IPS-18c (cell line): ENCODE measurements around the gene LPP.

Experiments
- H3K4me3 ChIP-seq: 2 replicates; pipeline ENCODE4 v1.7.0; 2013; ENCODE audit warnings: low read depth, mild to moderate bottlenecking, low read length, moderate library complexity; ENCODE audit not compliant: insufficient read depth
- H3K9me3 ChIP-seq: one replicate; pipeline ENCODE4 v1.6.1; 2013; ENCODE audit warnings: mild to moderate bottlenecking, low read length, moderate library complexity; ENCODE audit not compliant: control insufficient read depth, insufficient read depth

LPP gene

GRCh38 chr3:188305220-188305619 lies 151.3 kb downstream of the LPP start:
- Histone ChIP-seq H3K4me3 (no peak overlapping the region), H3K9me3 (no peaks in the 10 kb centered on the region)

DNA sequence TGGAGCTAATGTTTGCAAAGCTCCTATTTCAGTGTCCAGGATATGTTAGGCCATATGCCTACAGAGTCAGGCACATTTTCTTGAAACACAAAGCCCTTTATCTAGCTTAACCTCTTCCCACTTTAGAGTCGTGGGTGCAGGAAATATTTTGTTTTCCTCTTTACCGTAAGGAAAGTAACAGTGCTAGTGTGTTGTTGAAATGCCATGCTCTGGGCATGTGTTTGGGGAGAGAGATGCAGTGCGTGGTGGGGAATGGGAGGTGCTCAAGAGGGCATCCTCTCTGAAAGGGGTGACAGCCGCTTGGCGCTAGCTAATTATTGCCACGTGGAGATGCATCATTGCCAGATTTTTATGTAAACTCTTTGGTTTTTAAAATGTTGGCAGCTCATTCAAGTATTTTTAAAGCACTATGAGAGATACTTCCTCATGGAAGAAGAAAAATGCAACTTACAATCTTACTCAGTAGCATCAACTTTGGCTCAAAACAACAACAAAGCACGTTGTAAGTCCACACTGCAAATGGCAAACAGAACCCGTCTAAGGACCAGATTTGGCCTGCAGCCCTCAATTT lies 152.6 kb downstream of the LPP start:
- no peaks in the 10 kb centered on the region for H3K9me3 ChIP-seq
- no peak overlapping the region for H3K4me3 ChIP-seq

DNA sequence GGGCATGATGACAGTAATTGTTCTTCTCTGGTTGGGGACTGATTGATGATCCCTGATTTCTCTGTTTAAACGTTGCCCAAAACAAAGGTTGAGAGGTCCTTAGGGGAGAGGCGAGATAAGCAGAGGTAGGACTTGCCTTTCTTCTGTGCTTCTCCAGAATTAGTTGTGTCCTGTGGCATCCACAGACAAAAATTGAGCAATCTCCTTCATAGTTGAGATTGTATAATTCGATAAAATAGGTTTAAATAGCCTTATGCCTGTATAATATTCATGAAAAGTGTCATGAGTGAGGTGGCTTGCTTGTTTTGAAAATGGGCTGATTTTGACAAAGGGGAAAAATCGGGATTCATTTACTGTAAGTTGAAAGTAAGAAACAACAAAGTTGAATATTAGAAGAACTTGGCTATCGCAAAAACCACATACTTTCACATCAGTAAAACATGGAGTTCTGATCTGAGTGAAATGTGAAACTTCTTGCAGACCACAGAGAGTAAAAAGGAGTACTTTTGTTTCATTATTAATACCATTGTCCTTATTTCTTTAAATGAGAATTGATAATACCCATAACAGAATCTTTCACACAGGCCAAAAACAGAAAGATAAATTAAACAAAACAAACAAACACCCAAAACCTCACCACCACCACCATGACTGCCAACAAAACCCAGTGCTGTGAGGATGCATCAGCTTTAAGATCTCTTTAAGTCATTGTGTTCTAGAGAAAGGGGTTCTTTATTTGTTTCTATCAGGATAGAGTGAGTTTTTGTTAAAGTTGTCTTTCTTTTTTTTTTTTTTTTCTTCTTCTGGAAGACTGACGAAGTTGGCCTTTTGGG lies 155.7 kb downstream of the LPP start:
- no peaks in the 10 kb centered on the region for H3K9me3 ChIP-seq

DNA sequence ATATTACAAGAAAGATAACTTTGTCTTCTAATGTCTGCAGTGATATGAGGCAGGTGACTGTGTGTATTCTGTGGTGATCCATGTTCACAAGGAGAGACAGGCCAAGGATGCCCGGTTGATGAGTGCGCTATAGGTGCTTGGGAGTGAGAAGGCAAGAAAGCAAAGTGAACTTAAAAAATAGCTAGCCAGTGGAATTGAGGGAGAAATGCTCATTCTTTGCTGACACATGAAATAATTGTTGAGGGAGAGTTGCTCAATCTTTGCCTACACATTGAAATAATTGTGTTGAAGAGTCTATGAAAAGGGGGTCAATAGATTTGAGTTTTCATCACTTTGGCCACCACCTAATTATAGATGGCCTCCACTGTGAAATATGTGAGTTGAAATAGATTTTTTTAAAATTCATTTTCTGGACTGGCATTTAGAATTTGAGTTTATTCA lies 156.3 kb downstream of the LPP start:
- no peaks in the 10 kb centered on the region for H3K9me3 ChIP-seq
- no peak overlapping the region for H3K4me3 ChIP-seq

More for the DNA sequence above, 155.7 kb downstream of the LPP start:
- no peak overlapping the region for H3K4me3 ChIP-seq

GRCh38 chr3:188315553-188315952 lies 161.6 kb downstream of the LPP start:
- H3K9me3 ChIP-seq, result no peaks in the 10 kb centered on the region
- no peak overlapping the region for H3K4me3 ChIP-seq

- Histone ChIP-seq H3K4me3 (no peak overlapping the region), H3K9me3 (no peaks in the 10 kb centered on the region)
Observed at GRCh38 chr3:188316021-188316722, 162.2 kb downstream of the LPP start.

DNA sequence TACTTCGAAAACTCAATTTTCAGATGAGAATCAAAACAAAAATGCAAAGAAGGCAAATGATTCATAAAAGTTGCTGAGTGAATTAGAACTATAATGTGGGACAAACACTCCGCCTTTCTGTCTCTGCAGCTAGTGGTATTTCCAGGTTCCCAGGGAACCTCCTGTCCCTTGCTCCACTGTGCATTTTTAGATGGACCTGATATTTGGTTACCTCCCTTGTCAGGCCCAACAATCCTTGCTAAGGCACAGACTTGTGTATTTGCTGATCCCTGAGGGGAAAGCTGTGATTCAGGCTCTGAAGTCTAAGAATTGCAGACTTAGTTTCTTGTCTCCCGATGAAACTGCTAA lies 162.7 kb downstream of the LPP start:
- H3K4me3 ChIP-seq, result no peak overlapping the region
- no peaks in the 10 kb centered on the region for H3K9me3 ChIP-seq

DNA sequence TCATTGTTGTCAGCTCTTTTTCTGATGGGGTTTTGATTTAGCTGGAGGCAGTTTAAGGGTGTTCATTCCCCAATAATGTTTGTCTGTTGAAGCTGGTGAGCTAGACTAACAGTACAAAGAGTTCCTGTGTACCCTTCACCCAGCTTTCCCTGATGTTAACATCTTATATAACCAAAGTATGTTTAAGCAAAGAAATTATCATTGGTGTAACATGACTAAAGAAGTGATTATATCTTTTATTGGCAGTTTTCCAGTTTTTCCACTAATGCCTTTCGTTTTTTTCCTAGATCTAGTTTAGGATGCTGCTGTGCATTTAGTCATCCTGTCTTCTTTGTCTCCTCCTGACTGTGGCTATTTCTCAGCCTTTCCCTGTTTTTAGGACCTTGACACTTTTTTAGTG lies 165.6 kb downstream of the LPP start:
- no peak overlapping the region for H3K4me3 ChIP-seq
- no peaks in the 10 kb centered on the region for H3K9me3 ChIP-seq

GRCh38 chr3:188320757-188321156 lies 166.8 kb downstream of the LPP start:
- H3K9me3 ChIP-seq, result no peaks in the 10 kb centered on the region
- no peak overlapping the region for H3K4me3 ChIP-seq

GRCh38 chr3:188321258-188321657 lies 167.3 kb downstream of the LPP start:
- H3K4me3 ChIP-seq, result no peak overlapping the region

GRCh38 chr3:188322135-188322887 lies 168.4 kb downstream of the LPP start:
- no peaks in the 10 kb centered on the region for H3K9me3 ChIP-seq
- H3K4me3 ChIP-seq, result no peak overlapping the region

More at GRCh38 chr3:188321258-188321657, 167.3 kb downstream of the LPP start:
- no peaks in the 10 kb centered on the region for H3K9me3 ChIP-seq

- no peaks in the 10 kb centered on the region for H3K9me3 ChIP-seq
Observed at GRCh38 chr3:188323067-188323842, 169.3 kb downstream of the LPP start.

GRCh38 chr3:188326111-188326510 lies 172.2 kb downstream of the LPP start:
- Histone ChIP-seq H3K9me3 (no peaks in the 10 kb centered on the region), H3K4me3 (no peak overlapping the region)

More at GRCh38 chr3:188323067-188323842, 169.3 kb downstream of the LPP start:
- no peak overlapping the region for H3K4me3 ChIP-seq

DNA sequence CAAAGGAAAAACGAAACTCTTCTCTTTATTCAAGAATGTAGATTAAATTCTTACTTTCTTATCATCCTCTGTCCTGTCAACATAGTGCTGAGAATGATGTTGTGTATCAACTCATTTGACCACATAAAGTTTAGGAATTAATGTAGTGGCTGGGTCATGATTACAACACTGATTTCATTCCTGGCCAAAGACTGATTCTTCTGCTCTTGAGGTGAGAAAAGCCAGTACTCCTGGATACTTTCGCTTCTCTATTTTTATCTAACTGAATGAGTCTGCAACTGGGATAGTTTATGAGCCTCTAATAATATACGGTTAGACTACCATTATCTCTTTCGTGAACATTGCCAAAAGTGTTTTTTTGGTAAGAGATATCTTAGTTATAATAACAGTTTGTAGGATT lies 173.0 kb downstream of the LPP start:
- H3K9me3 ChIP-seq, result no peaks in the 10 kb centered on the region
- H3K4me3 ChIP-seq, result no peak overlapping the region

- no peak overlapping the region for H3K4me3 ChIP-seq
- no peaks in the 10 kb centered on the region for H3K9me3 ChIP-seq
Observed at GRCh38 chr3:188327433-188327832, 173.5 kb downstream of the LPP start.

GRCh38 chr3:188330138-188330537 lies 176.2 kb downstream of the LPP start:
- Histone ChIP-seq H3K4me3 (no peak overlapping the region), H3K9me3 (no peaks in the 10 kb centered on the region)

DNA sequence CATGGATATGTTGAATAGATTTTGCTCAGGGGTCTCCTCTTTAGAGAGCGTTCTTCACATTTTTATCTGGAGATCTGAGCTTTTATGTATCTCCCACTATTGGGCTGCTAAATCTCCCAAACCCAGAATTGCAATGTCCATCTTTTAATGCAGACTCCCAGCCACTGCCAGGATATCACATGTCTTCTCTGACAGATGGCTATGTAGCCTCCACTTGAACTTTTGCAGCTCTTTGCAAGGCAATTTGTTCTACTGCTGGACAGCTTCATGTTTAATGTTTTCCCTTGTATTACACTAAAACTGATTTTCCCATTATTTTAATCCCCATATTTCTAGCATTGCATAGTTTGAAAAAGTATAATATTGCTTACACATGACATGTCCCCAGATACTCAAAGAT lies 177.2 kb downstream of the LPP start:
- Histone ChIP-seq H3K4me3 (no peak overlapping the region), H3K9me3 (no peaks in the 10 kb centered on the region)
